Jurkat, Clone E6-1 (cell line): ENCODE measurements around the gene NELFB.

ENCODE experiments used
- DNase-seq: peaks from one replicate; pipeline ENCODE4 v3.0.0-alpha.2; 2011; ENCODE audit warnings: low read depth, low spot score
- H3K4me3 ChIP-seq: 2 replicates; pipeline ENCODE4 v1.5.1; 2011; ENCODE audit warnings: mild to moderate bottlenecking, low read length, control low read depth, moderate library complexity

Gene NELFB

GRCh38 chr9:137296670-137297664, 41.8 kb downstream of the NELFB start:
- DNase-seq = no peak
- no peak overlapping the region for H3K4me3 ChIP-seq

DNA sequence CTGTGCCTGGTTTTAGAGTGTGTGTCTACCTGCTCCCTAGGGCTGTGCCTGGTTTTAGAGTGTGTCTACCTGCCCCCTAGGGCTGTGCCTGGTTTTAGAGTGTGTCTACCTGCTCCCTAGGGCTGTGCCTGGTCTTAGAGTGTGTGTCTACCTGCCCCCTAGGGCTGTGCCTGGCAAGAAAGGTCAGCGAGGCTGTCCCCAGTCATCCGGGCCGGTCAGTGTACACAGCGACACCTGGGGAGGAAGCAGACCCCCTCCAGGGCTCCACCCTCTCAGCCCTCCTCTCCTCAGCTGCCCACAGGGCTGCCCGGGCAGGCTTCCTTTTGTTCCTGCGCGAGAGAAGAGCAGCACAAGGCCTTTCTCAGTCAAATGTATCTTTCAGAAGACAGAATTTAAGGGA, 42.8 kb downstream of the NELFB start:
- no peak for DNase-seq
- no peak overlapping the region for H3K4me3 ChIP-seq

DNA sequence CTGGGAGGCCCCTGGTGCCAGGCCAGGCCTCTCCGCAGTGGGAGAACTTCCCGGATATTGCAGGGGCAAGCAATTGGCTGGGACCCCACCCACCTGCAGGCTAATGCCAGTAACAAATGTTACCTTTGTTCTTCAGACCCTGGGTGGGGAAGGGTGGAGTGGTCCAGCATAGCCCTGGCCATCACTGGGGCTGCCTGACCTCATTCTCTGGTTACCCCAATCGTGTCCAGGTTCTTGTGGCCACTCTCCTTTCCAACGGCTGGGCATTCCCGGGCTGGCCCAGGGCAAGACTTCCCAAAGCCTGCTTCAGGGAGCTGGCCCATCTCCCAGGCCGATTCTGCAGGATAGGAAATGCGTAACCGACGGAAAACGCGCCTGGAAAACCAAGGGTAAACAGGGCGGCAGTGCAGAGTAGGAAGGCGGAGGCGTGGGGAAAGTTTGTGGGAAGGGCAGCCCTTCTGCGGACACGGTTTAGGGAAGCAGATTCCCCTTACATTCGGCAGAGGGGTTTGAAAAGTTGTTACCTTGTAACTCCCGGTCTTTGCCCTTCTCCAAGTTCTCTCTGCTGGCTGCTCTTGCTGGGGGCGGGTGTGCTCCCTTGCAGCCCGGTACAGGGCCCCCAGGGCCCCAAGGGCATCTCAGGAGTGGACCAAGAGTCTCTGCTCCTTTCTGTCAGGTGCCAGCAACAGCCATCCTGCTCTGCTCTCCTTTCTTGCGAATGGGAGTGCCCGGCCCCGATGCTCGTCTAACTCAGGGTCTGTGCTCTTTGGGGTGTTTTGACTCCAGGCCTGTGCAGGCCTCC, 43.5 kb downstream of the NELFB start:
- no peak for DNase-seq
- H3K4me3 ChIP-seq = no peak overlapping the region

GRCh38 chr9:137299203-137299565, 44.1 kb downstream of the NELFB start:
- DNase-seq = no peak
- H3K4me3 ChIP-seq = no peak overlapping the region

DNA sequence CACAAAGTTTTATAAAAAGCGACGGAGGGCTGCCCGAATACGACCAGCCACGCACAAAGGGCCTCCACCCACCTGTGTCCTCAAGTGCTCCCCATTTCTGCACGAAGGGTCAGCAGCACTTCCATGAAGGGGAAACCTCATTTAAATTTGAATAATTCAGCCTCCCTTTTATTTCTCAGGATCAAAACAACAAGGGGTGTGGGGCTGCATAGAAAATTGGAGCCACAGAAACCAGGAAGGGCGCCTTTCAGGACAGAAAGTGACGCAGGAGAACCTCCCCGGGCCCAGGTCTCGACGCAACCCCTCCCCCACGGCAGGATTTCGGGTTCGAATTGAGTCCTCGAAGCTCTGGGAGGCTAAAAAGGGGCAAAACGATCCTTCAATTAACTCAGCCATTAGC, 44.8 kb downstream of the NELFB start:
- no peak for DNase-seq
- H3K4me3 ChIP-seq = no peak overlapping the region

GRCh38 chr9:137300567-137301080, 45.5 kb downstream of the NELFB start:
- no peak overlapping the region for H3K4me3 ChIP-seq
- no peak for DNase-seq

DNA sequence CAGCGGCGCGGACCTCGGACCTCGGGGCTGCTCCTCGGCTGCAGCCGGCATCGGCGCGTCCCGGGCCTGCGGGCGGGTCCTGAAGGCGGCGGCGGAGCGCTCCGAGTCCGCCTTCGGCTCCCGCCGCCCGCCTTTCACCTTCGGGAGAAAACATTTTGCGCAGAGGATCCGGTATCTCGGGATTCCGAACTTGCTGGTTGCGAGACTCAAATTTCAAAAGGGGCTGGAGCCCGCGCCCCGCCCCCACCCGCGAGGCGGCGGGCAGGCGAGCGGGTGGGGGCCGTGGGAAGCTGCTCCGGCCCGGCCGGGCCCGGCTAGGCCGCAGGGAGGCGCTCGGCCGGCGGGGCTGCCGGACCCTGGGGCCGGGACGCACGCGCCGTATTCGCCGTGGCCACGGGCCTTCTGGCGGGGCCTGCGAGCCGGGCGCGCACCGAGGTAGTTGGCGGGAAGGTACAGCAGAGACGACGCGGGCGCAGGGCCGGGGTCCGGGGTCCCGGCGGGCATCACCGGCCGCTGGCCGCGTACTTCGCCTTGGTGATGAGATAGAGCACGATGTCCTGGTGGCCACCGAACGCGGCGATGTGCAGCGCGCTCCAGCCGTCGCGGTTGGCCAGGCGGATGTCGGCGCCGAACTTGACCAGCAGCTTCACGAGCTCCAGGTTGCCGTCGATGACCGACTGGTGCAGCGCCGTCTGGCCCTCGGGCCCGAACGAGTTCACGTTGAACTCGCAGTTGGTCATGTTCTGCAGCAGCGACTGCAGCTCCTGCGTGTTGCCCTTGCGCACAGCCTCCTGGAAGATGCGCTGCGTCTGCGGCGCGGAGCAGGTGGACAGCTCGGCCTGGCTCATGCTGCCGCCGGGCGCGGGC, 46.2 kb downstream of the NELFB start:
- peak overlapping the region; percentile 40 for H3K4me3 ChIP-seq
- DNase-seq = no peak

GRCh38 chr9:137302118-137302448, 47.0 kb downstream of the NELFB start, which contains the start of gene NRARP:
Gene NRARP (minus strand): TSS chr9:137302271. CDS start chr9:137301928, 343 bp downstream.
- peak within 1 kb of the TSS; percentile 40 for H3K4me3 ChIP-seq
- peak; percentile 56 for DNase-seq

DNA sequence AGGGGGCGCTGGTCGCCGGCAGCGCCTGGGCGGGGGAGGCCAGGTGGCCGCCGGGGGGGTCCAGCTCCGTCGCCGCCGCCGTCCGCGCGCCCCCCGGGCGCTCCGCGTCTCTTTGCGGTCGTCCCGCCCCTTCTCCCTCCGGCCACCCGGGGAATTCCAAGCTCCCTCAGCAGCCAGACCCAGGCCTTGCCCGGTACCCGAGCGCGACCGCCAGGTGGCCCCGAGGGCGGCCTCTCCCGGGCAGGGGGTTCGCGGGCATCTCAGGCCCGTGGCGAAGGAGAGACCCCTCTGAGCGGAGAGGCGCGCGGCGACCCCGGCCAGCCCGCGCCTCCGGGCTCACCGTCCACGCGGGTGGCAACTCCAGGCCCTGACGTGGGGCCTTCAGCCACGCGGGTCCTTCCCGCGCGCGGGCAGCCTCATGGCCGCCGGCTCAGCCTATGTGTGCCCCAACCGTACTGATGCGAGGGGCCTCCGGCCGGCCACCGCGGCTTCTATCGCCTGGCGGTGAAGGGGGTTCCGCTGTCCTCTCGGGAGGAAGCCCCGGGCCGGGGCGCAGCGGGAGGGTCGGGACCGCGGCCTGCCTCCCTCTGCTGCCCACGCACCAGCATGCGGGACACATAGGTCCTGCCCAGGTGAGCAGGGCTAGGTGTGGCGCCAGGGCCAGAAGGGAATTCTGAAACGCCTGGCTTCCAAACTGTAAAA, 47.5 kb downstream of the NELFB start:
- peak overlapping the region; percentile 21 for H3K4me3 ChIP-seq
- no peak for DNase-seq

- no peak overlapping the region for H3K4me3 ChIP-seq
- no peak for DNase-seq
Observed at GRCh38 chr9:137303151-137303892, 48.2 kb downstream of the NELFB start.

- DNase-seq = no peak
- H3K4me3 ChIP-seq = no peak overlapping the region
Observed at GRCh38 chr9:137303893-137304382, 48.8 kb downstream of the NELFB start.

DNA sequence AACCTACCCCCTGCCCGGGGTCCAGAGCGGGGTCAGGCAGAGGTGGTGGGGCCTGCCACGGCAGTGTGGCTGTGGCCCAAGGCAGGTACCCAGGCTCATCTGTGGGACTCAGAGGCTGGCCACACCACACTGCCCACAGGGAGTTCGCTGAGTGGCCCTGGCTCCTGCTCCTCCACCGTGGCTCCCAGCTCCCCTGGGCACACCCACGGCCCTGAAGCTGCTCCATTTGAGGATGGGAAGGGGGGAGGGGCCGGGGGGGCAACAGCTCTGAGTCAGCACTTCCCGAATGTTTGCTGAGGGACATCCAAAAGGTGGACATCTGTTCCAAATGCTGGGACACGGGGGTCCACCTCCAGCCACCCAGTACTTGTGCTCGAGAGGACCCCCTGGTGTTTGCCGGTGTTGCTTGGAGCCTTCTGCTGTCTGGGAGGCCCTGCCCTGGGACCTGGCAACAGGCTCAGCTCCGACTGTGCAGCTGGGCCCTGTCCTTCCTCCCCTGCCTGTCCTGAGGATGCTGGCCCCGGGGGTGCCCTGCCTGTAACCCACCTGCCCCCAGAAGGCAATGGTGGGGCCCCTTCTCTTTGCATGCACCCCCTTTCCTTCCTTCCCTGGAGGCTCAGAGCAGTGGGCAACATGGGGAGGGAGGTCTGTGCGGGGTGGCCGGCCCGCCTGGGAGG, 49.4 kb downstream of the NELFB start:
- no peak overlapping the region for H3K4me3 ChIP-seq
- DNase-seq = no peak

- no peak overlapping the region for H3K4me3 ChIP-seq
- DNase-seq = peak; percentile 15
Observed at GRCh38 chr9:137305060-137305797, 50.1 kb downstream of the NELFB start.

GRCh38 chr9:137305798-137306065, 50.6 kb downstream of the NELFB start:
- H3K4me3 ChIP-seq = no peak overlapping the region
- no peak for DNase-seq

- H3K4me3 ChIP-seq = no peak overlapping the region
- no peak for DNase-seq
Observed at GRCh38 chr9:137306066-137306849, 51.1 kb downstream of the NELFB start.

DNA sequence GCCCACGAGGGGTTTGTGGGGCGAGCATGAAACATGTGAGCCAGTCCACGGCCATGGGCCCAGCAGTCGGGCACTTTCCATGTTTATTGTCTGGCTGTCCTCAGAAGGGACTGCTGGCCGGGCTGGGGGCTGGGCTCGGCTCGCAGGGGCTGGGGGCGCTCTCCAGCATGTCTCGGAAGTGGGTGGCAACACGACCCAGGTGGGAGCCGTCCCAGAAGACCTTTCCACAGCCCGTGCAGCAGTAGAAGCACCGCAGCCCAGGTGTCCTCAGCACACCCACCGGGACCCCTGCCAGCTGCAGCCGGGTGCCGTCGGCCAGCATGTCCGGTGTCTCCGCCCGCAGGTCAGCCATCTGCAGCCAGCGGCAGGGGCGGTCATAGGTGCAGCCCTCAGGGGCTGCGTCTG, 51.7 kb downstream of the NELFB start:
- no peak overlapping the region for H3K4me3 ChIP-seq
- DNase-seq = no peak
